Breast epithelium (tissue), 3 donors: ENCODE results near the gene SLC16A7.

Experiments
- POLR2A ChIP-seq: fragments of 450-650 bp; IDR thresholded peaks from one replicate; pipeline ENCODE4 v1.6.1; 2016; ENCODE audit warnings: antibody characterized with exemption, mild to moderate bottlenecking, moderate library complexity
- POLR2AphosphoS5 ChIP-seq, 3 donors: sonication (generic); formaldehyde crosslinking; IDR thresholded peaks; one replicate each; pipeline ENCODE4 v1.6.1; 2017; ENCODE audit warnings: antibody characterized with exemption in 3 of 3
- TF ChIP-seq, protein P1 (sequence below), 3 donors: fragments of 450-650 bp; IDR thresholded peaks; one replicate each; pipeline ENCODE4 v1.5.1; 2016 to 2017; ENCODE audit warnings: antibody characterized with exemption in 3 of 3, mild to moderate bottlenecking in 3 of 3, moderate library complexity in 3 of 3

DNA sequence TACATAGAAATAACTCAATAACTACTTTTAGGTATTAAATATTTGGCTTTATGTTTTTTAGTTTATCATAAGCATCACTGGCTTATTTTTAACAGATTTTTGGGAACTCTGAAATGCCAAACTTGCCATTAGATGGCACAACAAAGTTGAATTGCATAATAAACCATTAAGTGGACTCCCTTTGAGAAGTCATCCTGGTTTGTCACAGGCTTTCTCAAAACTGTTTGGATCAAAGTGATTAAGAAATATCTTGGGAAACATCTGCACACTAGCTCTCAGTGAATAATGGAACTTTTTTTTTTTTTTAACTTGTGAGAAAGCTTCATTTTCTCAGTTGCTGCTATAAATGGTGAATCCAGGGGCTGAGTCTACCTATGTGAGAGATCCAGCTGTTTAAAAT is 4.3 kb downstream of the SLC16A7 start:
- TF ChIP-seq POLR2AphosphoS5 (IDR thresholded peaks at IDR 0.05) (no peak), POLR2A (no peak)
- TF ChIP-seq, protein P1, sequence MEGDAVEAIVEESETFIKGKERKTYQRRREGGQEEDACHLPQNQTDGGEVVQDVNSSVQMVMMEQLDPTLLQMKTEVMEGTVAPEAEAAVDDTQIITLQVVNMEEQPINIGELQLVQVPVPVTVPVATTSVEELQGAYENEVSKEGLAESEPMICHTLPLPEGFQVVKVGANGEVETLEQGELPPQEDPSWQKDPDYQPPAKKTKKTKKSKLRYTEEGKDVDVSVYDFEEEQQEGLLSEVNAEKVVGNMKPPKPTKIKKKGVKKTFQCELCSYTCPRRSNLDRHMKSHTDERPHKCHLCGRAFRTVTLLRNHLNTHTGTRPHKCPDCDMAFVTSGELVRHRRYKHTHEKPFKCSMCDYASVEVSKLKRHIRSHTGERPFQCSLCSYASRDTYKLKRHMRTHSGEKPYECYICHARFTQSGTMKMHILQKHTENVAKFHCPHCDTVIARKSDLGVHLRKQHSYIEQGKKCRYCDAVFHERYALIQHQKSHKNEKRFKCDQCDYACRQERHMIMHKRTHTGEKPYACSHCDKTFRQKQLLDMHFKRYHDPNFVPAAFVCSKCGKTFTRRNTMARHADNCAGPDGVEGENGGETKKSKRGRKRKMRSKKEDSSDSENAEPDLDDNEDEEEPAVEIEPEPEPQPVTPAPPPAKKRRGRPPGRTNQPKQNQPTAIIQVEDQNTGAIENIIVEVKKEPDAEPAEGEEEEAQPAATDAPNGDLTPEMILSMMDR (IDR thresholded peaks at IDR 0.05) = no peak
